Measurements from ENCODE around the gene OCIAD1. TPM values are rescaled to one million over a fixed set of nuclear protein-coding genes. Genes with fewer than 3 reads are reported as not detected.

OCIAD1 gene
- total RNA-seq, 4 donors from 2014 or later: 63.3 to 97.7 (median 77.8) TPM

- Histone ChIP-seq H3K4me1 (no peaks in the 10 kb centered on the region), H3K27ac (no peak overlapping the region), H3K36me3 (no peaks in the 10 kb centered on the region), H3K27me3 (no peaks in the 10 kb centered on the region), H3K9me3 (no peaks in the 10 kb centered on the region), H3K4me3 (no peak overlapping the region)
- TF ChIP-seq CTCF (IDR thresholded peaks at IDR 0.05): no peak
- no peak for TF ChIP-seq POLR2A (IDR thresholded peaks at IDR 0.05)
- intact Hi-C loops (cut with DNase I): no loop called here
- no peak for DNase-seq
These were observed 40.3 kb upstream of the OCIAD1 start for GRCh38 chr4:48790561-48790960.

GRCh38 chr4:48791313-48791712, 39.6 kb upstream of the OCIAD1 start:
- no peak for TF ChIP-seq CTCF (IDR thresholded peaks at IDR 0.05)
- no peak for TF ChIP-seq POLR2A (IDR thresholded peaks at IDR 0.05)
- H3K4me1 ChIP-seq: no peaks in the 10 kb centered on the region
- no peak overlapping the region for H3K4me3 ChIP-seq
- no peaks in the 10 kb centered on the region for H3K9me3 ChIP-seq
- no peaks in the 10 kb centered on the region for H3K27me3 ChIP-seq
- H3K36me3 ChIP-seq: no peaks in the 10 kb centered on the region
- intact Hi-C loops (cut with DNase I): no loop called here
- DNase-seq: no peak
- no peak overlapping the region for H3K27ac ChIP-seq

GRCh38 chr4:48792348-48793006, 38.4 kb upstream of the OCIAD1 start:
- Histone ChIP-seq H3K27ac (no peak overlapping the region), H3K36me3 (no peaks in the 10 kb centered on the region), H3K9me3 (no peaks in the 10 kb centered on the region), H3K4me3 (no peak overlapping the region), H3K27me3 (no peaks in the 10 kb centered on the region), H3K4me1 (no peaks in the 10 kb centered on the region)
- intact Hi-C loops (cut with DNase I): no loop called here
- 84 to 85% methylated on average over 5 of the region's 5 CpGs for WGBS, 2 donors
- TF ChIP-seq POLR2A (IDR thresholded peaks at IDR 0.05): no peak
- TF ChIP-seq CTCF (IDR thresholded peaks at IDR 0.05): no peak
- no peak for DNase-seq

GRCh38 chr4:48795108-48795507, 35.8 kb upstream of the OCIAD1 start:
- H3K27me3 ChIP-seq: no peaks in the 10 kb centered on the region
- H3K36me3 ChIP-seq: no peaks in the 10 kb centered on the region
- H3K9me3 ChIP-seq: no peaks in the 10 kb centered on the region
- H3K27ac ChIP-seq: no peak overlapping the region
- intact Hi-C loops (cut with DNase I): no loop called here
- DNase-seq: no peak
- TF ChIP-seq CTCF (IDR thresholded peaks at IDR 0.05) (no peak), POLR2A (IDR thresholded peaks at IDR 0.05) (no peak)
- H3K4me3 ChIP-seq: no peak overlapping the region
- no peaks in the 10 kb centered on the region for H3K4me1 ChIP-seq
- 90 to 97% methylated on average over 3 of the region's 3 CpGs for WGBS, 2 donors

GRCh38 chr4:48796191-48796926, 34.5 kb upstream of the OCIAD1 start:
- 58 to 64% methylated on average over 2 of the region's 2 CpGs for WGBS, 2 donors
- no peak for TF ChIP-seq POLR2A (IDR thresholded peaks at IDR 0.05)
- no peak for TF ChIP-seq CTCF (IDR thresholded peaks at IDR 0.05)
- intact Hi-C loops (cut with DNase I): no loop called here

More at GRCh38 chr4:48796191-48796926, 34.5 kb upstream of the OCIAD1 start:
- Histone ChIP-seq H3K27me3 (no peaks in the 10 kb centered on the region), H3K36me3 (no peaks in the 10 kb centered on the region), H3K27ac (peak overlapping the region in 1 of 4 donors; percentile 15), H3K4me1 (peaks cover 0 to 7% (median 4%) of the 10 kb centered on the region in 3 donors), H3K4me3 (no peak overlapping the region), H3K9me3 (no peaks in the 10 kb centered on the region)
- no peak for DNase-seq
